GM21381 (cell line): ENCODE results near the gene LRP3.

Experiments used
- ATAC-seq: cut with Tn5 transposase; IDR thresholded peaks from one replicate; pipeline ENCODE4 v1.9.1; 2021; ENCODE audit warnings: mild to moderate bottlenecking, moderate library complexity; ENCODE audit not compliant: unreplicated experiment

Gene LRP3

DNA sequence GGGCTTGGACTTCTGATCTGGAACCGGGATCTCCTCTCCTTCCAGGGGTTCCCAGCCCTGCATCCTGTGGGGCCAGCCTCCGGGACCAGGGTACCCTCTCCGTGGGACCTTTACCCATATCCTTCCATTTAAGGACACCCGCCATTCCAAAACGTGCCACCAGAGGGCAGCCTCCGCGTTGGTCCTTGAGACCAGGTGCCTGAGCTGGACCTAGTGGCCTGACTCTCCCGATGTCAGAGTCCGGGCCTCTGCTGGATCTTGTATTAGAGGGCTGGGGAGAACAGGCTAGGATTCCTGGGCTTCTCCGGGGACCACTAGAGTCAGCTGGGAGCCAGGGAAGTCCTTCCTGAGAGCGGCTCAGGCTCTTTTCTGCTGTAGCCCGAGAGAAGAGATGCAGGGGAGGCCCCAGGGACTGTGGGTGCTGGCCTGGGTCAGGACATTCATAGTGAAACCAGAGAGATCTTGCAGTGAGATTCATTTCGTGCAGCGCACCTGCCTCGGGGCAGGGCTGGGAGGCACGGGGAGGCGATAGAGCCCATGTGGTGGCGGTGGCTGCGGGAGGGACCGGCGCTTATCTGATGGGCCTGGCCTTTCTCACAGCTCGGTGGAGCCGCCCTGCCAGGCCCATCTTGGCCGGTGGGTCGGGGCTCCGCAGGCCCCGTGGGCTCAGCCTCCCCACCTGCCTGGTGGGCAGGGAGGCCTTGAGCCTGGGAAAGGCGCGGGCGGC lies 41.3 kb downstream of the LRP3 start:
- peak; percentile 91 for ATAC-seq

DNA sequence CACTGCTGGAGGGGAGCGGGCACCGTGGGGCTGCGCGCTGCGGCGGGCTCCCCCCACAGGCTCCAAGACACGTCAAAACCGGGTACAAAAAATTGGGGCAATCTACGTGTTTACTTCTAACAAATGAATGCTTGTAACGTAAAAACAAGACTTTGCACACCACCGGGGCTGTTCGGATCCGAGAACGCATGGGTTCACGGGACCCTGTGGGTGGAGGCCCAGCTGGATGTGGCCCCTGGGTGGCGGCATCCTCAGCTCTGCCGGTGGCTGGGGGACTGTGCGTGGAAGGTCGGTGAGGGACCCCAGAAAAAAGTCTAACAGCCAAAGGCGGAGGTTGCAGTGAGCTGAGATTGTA lies 41.8 kb downstream of the LRP3 start:
- no peak for ATAC-seq

DNA sequence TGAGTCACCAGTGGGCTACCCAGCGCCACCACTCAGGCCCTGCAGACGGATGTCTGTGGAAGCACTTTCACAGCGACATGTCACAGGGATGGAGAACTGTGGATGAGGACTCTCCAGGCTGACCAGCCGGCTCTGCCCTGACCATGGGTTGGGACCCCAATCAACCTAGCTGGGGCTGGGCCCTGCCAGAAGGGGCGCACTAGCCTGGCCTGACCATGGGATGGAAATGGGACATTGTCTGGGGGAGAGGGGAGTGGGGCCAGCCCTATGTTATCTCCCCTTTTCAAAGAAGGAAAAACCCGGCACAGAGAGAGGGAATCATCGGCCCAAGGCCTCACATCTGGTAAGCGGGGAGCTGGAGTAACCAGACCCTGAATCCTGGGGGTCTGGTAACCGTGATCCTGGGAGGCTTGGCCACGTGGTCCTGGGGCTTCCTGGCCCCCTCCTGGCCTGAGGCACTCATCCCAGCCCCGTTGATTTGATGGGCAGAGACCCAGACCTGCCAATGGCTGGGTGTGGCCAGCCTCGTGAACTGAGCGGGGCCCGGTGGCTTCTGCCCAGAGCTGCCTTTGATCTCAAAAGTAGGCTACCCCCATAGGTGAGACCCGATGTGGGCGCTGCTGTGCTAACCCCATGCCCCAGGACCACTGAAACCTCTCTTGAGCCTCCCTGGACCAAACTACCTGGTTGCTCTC lies 42.7 kb downstream of the LRP3 start:
- no peak for ATAC-seq

DNA sequence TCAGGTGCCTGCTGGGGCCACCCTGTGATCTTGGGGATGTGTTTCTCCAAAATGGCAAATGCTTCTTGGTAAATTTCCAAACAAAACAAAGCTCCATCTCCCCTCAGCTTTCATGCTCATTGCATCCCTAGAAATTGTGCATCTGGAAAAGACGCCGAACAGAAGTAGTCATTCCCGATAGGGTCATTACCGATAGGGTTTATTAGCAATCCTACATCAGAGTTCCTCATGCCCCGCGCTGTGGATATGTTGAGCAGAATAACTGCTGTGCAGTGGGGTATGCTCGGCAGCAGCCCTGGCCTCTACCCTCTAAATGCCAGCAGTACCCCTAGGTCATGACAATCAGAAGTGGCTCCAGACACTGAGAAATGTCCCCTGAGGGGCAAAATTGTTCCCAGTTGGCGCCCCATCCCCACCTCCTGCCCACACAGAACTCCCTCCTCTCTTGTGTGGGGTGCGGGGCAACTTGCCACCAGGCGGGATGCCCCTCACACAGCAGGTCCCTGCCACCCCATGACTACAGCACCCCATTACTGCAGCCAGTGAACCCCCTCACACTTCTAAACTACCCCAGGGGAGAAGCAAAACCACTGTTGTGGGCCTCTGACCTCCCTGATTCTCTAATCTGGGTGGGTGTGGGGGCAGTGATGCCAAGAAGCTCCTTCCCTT lies 44.5 kb downstream of the LRP3 start:
- no peak for ATAC-seq

DNA sequence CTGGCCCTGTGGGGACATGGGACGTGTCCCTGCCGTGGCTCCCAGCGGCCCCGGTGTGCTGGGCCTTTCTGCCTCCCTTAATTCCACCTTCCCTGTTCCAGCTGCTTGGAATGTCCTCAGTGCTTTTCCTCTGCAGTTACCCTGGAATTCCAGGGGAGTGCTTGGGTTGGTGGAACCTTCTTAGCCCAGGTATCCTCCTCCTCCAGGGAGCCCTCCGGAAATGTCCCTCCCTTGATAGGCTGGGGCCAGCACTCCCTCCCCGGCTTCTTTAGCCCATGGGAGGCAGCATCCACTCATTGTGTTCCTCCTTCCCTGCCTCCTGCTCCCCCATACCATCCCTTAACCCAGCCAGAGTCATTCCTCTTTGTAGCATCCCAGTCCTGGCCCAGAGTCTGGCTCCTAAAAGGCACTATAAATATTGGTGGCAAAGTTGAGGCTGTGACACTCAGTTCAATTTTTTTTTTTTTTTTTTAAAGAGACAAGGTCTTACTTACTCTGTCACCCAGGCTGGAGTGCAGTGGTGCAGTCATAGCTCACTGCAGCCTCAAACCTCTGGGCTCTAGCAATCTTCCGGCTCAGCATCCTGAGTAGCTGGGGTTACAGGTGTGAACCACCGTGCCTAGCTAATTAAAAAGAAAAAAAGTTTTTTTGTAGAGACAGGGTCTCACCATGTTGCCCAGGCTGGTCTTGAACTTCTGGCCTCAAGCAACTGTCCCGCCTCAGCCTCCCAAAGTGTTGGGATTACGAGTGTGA lies 45.3 kb downstream of the LRP3 start:
- ATAC-seq = no peak

DNA sequence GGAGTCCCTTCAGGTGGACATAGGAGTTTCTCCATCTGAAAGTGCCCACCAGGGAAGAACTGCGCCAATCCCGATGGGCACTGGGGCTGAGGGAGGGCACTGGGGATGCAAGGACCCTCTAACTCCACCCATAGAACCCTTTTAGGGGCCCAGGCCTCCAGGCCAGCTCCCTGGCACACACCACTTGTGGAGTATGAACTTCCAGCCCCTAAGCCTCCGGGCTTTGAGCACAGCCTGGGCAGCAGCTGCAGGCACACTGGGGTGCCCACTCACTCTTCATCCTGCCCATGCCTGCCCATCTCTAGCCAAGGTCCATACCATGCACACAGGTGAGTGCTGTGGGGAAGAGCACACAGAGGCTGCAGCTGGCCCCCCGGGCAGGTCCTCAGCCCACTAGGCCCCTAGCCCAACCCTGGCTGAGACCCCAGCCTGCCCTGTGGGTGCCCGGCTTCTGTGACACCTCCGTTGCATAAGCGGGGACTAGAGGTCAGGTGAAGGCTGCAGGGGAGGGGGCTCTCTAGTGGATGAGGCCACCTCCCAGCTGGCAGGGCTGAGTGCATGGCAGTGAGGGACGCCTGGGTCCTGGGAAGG lies 46.1 kb downstream of the LRP3 start:
- ATAC-seq = no peak

- ATAC-seq = no peak
Measured at GRCh38 chr19:33241091-33241529, 47.0 kb downstream of the LRP3 start.

DNA sequence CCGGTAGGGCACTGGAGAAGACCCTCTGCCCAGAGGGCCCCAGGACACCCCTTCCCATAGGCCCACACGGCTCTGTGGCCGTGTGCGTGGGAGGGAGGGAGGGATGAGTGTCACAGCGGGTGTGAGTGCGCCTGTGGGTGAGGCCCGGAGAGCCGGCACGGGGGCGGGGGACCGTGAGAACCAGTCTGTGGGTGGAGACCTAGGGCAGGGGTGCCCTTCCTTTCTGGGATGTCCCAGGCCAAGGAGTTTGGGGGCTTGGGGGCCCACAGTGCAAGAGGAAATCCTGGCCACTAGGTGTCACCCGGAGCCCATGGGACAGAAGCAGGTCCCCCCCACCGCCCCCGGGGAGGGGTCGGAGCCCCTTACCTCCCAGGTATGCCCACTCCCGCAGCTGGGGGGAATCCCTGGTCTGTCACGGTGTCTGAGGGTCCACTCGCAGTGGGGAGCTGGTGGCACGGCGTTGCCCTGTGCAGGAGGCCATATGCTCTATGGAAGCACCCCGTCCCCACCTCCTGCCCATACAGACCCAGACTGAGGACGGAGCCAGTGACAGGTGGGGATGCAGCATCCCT lies 47.5 kb downstream of the LRP3 start:
- ATAC-seq = no peak

- no peak for ATAC-seq
Measured at GRCh38 chr19:33242131-33242530, 48.0 kb downstream of the LRP3 start.

DNA sequence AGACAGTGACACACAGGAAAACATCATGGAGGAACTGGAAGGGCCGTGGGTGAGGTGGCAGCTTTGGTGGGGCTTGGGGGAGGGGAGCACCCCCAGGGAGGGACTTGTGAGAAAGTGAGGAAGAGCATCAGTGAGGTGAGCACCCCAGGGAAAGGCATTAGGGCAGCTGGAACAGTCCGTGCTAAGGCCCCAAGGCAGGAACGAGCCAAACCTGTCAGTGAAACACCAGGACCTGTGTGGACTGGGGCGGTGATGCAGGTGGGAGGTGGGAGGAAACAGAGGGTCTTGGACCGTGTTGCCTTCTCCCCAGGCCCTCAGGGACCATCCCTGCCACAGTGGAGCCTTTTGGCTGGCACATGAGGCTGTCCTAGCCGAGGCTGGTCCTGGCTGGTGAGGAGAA lies 48.8 kb downstream of the LRP3 start:
- no peak for ATAC-seq

DNA sequence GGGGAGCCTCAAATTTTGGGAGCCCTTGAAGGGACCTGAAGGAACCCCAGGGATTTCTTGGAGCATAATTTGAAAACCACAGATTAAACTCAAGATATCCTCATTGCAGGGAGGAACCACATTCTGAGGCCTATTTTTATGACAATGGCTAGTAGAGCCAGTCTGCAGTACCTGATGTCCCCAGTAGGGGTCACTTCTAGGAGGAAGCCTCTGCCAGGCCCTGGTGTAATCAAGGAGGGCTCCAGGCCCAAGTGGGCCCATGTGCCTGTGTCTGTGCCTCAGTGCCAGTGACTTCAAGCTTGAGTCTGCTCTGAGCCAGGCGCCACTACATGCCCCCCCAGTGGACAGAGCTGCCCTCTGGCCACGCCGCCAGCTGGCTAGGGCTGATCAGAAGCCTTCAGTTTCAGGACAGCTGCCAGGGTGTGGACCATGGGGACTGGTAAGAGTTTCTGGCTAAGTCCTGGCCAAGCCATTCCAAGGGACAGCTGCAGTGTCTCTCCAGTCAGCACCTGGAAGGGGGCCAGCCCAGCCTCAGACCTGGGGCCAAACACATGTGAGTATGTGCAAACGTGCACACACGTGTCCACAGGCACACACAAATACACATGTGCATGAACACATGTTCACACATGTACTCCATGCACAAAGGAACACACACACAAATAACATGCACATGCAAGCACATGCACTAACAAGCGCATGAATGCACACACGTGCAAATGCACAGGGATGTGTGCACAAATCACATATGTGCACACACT lies 52.0 kb downstream of the LRP3 start:
- ATAC-seq = no peak

DNA sequence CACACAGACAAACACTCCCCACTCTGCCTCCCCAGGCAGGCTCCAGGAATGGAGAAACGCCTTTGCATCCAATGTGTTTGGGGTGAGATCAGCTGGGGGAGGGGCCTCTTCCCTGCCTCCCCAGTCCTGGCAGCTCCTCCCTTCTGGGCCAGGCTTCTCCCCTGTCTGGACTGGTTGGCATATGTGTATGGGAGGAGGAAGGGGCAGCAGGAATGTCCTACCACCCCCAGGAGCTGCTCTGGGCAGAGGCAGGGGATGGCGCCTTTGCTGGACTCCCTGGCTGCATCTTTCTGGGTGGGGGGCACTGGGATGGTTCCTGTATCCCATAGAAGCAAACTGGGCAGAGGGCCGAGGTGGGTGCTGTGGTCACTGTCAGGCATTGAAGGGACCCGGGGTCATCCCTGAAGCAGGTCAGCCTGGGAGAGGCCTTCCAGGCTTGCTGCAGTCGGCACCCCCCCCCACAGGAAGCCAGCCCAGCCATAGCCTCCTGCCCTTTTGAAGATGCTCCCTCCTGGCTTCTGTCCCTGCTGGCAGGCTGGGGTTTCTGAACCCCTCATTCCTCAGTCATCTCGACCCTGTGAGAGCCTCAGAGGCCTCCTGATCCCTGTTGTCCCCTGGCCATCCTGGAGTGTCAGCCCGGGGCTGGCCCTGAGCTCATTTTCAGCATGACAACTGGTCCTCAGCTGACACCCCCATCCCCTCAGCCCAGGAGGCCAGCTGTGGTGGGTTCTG lies 52.7 kb downstream of the LRP3 start:
- ATAC-seq = no peak

GRCh38 chr19:33247441-33247819 lies 53.3 kb downstream of the LRP3 start:
- ATAC-seq = no peak

DNA sequence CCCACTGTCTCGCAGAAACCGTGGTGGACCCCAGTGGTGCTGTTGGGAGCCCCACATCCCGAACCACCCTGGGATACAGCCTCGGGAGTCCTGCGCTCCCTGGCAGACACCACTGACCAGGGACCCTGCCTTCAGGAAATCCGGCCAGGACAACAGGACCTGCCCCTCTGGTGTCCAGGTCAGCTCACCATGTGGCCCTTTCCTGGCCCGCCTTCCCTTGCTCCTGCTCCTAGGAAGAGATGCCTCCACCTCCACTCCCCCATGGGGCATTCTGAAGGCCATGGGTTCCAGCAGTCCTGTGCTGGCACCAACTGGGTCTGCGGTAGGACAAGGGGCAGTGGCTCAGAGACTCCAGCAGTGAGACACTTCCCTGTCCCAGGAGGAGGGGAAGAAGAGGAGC lies 54.0 kb downstream of the LRP3 start:
- ATAC-seq = no peak

GRCh38 chr19:33248553-33248953 lies 54.4 kb downstream of the LRP3 start:
- ATAC-seq = no peak

- ATAC-seq = no peak
Measured at GRCh38 chr19:33248954-33249613, 55.0 kb downstream of the LRP3 start.

GRCh38 chr19:33249740-33250366 lies 55.7 kb downstream of the LRP3 start:
- no peak for ATAC-seq

- ATAC-seq = no peak
Measured at GRCh38 chr19:33250500-33250899, 56.4 kb downstream of the LRP3 start.
